ENCODE measurements around the gene ID4. TPM values are rescaled to one million over a fixed set of nuclear protein-coding genes. Genes with fewer than 3 reads are reported as not detected.

The ID4 gene
- total and polyA plus RNA-seq, 2 experiments from 2014 or later, result 54.6 to 89.2 TPM

DNA sequence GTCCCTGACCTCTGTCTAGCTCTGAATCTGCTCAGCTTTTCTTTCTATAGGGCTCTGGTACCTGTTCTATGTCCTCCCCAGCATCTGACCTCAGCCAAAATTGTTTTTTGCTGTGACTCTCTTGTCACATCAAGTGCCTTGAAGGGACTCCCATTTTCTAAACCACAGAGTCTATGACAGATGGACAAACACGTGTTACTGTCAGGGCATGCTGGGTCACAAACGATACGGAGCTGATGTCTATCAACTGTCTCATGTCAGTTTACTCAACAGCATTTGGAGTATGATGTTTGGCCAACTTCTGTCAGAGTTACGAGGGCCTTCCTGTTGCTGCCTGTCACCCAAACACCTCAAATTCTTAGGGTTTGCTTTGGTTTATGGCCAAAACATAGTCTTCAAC, 20.5 kb downstream of the ID4 start:
- Histone ChIP-seq H4K20me1 (ENCODE audit: insufficient read depth, poor library complexity, severe bottlenecking) (no peaks in the 10 kb centered on the region), H3K36me3 (replicated peaks; ENCODE audit: insufficient read depth, low read depth) (no peaks in the 10 kb centered on the region)

DNA sequence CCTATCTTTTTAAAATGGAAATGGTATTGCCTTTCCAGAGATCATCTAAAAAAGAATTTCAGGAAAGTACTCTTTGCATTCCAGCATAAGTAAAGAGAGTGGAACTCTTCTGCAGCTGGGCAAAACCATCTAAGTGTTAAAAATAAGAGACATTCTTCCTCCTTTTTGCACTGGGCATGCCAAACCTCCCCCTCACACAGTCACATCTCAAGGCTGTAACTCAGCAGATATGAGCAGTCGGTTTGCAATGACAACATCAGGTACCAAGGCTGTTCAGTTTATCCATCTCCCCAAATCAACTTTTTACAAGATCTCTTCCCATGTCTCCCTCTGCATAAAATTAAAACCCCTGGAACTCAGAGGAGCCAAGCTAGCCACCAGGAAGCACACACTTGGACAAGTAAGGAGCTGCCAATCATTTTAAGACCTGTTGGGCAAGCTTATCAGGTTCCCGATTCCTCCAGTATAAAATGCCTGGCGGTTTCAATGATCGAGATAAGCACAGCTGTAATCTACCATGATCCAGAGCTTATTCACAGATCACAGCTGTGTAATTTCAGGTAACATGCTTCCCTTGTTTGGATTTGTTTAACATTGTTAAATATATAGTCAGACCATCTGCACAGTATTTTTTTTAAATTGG, 23.2 kb downstream of the ID4 start:
- Histone ChIP-seq H3K9me3 (ENCODE audit: low read depth) (no peaks in the 10 kb centered on the region), H3K36me3 (replicated peaks; ENCODE audit: insufficient read depth, low read depth) (no peaks in the 10 kb centered on the region), H3K4me3 (no peak overlapping the region), H3K9me2 (replicated peaks; ENCODE audit: insufficient read depth) (no peaks in the 10 kb centered on the region), H3K4me1 (ENCODE audit: insufficient read depth) (no peaks in the 10 kb centered on the region), H3K4me2 (no peak overlapping the region), H3K27me3 (peaks cover 6% of the 10 kb centered on the region), H4K20me1 (ENCODE audit: insufficient read depth, poor library complexity, severe bottlenecking) (no peaks in the 10 kb centered on the region), H3K79me2 (no peaks in the 10 kb centered on the region), H2AFZ (no peak overlapping the region), H3K27ac (no peak overlapping the region)
- no peak for DNase-seq (ENCODE audit: low spot score)
- 34% methylated on average over 4 of the region's 4 CpGs for WGBS (ENCODE audit: low lambda C conversion rate, missing lambda C conversion rate)
- TF ChIP-seq EZH2phosphoT487 (IDR thresholded peaks at IDR 0.05; ENCODE audit: low read depth, severe bottlenecking, unreplicated experiment), result no peak
- TF ChIP-seq, protein P1, sequence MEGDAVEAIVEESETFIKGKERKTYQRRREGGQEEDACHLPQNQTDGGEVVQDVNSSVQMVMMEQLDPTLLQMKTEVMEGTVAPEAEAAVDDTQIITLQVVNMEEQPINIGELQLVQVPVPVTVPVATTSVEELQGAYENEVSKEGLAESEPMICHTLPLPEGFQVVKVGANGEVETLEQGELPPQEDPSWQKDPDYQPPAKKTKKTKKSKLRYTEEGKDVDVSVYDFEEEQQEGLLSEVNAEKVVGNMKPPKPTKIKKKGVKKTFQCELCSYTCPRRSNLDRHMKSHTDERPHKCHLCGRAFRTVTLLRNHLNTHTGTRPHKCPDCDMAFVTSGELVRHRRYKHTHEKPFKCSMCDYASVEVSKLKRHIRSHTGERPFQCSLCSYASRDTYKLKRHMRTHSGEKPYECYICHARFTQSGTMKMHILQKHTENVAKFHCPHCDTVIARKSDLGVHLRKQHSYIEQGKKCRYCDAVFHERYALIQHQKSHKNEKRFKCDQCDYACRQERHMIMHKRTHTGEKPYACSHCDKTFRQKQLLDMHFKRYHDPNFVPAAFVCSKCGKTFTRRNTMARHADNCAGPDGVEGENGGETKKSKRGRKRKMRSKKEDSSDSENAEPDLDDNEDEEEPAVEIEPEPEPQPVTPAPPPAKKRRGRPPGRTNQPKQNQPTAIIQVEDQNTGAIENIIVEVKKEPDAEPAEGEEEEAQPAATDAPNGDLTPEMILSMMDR (IDR thresholded peaks at IDR 0.05; ENCODE audit: poor library complexity), result no peak
- no peak for TF ChIP-seq EZH2 (IDR thresholded peaks at IDR 0.05; ENCODE audit: borderline replicate concordance)

More for the DNA sequence above, 20.5 kb downstream of the ID4 start:
- Histone ChIP-seq H3K79me2 (no peaks in the 10 kb centered on the region), H3K9me2 (replicated peaks; ENCODE audit: insufficient read depth) (no peaks in the 10 kb centered on the region), H3K4me3 (no peak overlapping the region), H3K4me2 (no peak overlapping the region), H3K27ac (no peak overlapping the region), H2AFZ (no peak overlapping the region), H3K9me3 (ENCODE audit: low read depth) (no peaks in the 10 kb centered on the region), H3K4me1 (ENCODE audit: insufficient read depth) (no peaks in the 10 kb centered on the region), H3K27me3 (no peaks in the 10 kb centered on the region)
- no peak for DNase-seq (ENCODE audit: low spot score)
- TF ChIP-seq EZH2 (IDR thresholded peaks at IDR 0.05; ENCODE audit: borderline replicate concordance) (no peak), EZH2phosphoT487 (IDR thresholded peaks at IDR 0.05; ENCODE audit: low read depth, severe bottlenecking, unreplicated experiment) (no peak)
- TF ChIP-seq, protein P1 (IDR thresholded peaks at IDR 0.05; ENCODE audit: poor library complexity), result no peak
- WGBS (ENCODE audit: low lambda C conversion rate, missing lambda C conversion rate), result 86% methylated on average over 4 of the region's 4 CpGs

DNA sequence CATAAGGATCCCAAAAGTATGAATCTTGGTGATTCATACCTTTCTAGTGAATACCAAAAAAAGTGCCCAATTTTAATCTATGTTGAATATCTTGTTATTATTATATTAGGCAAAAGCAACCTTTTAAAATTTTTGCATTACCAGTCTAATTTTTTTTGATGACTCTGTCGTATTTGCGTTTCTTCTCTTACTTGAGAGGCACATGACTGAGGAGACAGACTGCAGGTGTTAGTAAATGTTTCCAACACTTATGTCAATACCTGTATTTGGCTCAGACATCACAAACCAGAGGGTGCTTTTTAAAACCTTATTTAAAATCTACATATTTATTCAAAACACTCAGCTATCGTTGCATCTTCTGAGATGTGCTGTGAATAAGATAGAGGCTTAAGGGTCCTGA, 27.1 kb downstream of the ID4 start:
- Histone ChIP-seq H3K4me3 (no peak overlapping the region), H3K4me2 (no peak overlapping the region), H3K36me3 (replicated peaks; ENCODE audit: insufficient read depth, low read depth) (no peaks in the 10 kb centered on the region), H3K27ac (no peak overlapping the region), H3K9me3 (ENCODE audit: low read depth) (no peaks in the 10 kb centered on the region), H4K20me1 (ENCODE audit: insufficient read depth, poor library complexity, severe bottlenecking) (no peaks in the 10 kb centered on the region), H3K79me2 (no peaks in the 10 kb centered on the region), H3K4me1 (ENCODE audit: insufficient read depth) (peaks cover 5% of the 10 kb centered on the region), H3K9me2 (replicated peaks; ENCODE audit: insufficient read depth) (no peaks in the 10 kb centered on the region), H2AFZ (no peak overlapping the region), H3K27me3 (peaks cover 9% of the 10 kb centered on the region)
- no peak for DNase-seq (ENCODE audit: low spot score)
- TF ChIP-seq EZH2phosphoT487 (IDR thresholded peaks at IDR 0.05; ENCODE audit: low read depth, severe bottlenecking, unreplicated experiment) (no peak), EZH2 (IDR thresholded peaks at IDR 0.05; ENCODE audit: borderline replicate concordance) (no peak)
- TF ChIP-seq, protein P1 (IDR thresholded peaks at IDR 0.05; ENCODE audit: poor library complexity), result no peak
- WGBS (ENCODE audit: low lambda C conversion rate, missing lambda C conversion rate), result 86% methylated on average over 3 of the region's 3 CpGs
